H9 (cell line): ENCODE results near the gene PTCHD1. TPM values are rescaled to one million over a fixed set of nuclear protein-coding genes. Genes with fewer than 3 reads are reported as not detected.

Source experiments
- DNase-seq: peaks from one replicate; pipeline ENCODE4 v3.0.0-alpha.2; 2017
- H2AFZ ChIP-seq: one replicate; pipeline ENCODE4 v1.6.1; 2013; ENCODE audit warnings: mild to moderate bottlenecking, low read length, control low read depth, moderate library complexity
- H2AK5ac ChIP-seq: 2 replicates; pipeline ENCODE4 v1.6.1; 2013; ENCODE audit warnings: low read length, control low read depth, mixed read lengths; ENCODE audit not compliant: insufficient read length
- H2BK120ac ChIP-seq: one replicate; pipeline ENCODE4 v1.6.1; 2013; ENCODE audit warnings: low read depth, mild to moderate bottlenecking, low read length, control low read depth, inconsistent platforms; ENCODE audit not compliant: poor library complexity, severe bottlenecking
- H2BK12ac ChIP-seq: 2 replicates; pipeline ENCODE4 v1.6.1; 2013; ENCODE audit warnings: low read length, control low read depth, mixed read lengths, low read depth; ENCODE audit not compliant: insufficient read length
- H2BK15ac ChIP-seq: 2 replicates; pipeline ENCODE4 v1.6.1; 2013; ENCODE audit warnings: low read depth, low read length, control low read depth
- H2BK20ac ChIP-seq: one replicate; pipeline ENCODE4 v1.6.1; 2013; ENCODE audit warnings: low read depth, mild to moderate bottlenecking, low read length, control low read depth, inconsistent platforms; ENCODE audit not compliant: poor library complexity, severe bottlenecking
- H2BK5ac ChIP-seq: 2 replicates; pipeline ENCODE4 v1.6.1; 2013; ENCODE audit warnings: low read length, control low read depth, mixed read lengths; ENCODE audit not compliant: insufficient read length
- H3K14ac ChIP-seq: 2 replicates; pipeline ENCODE4 v1.6.1; 2013; ENCODE audit warnings: low read length, control low read depth; ENCODE audit not compliant: insufficient read depth
- H3K18ac ChIP-seq: 2 replicates; pipeline ENCODE4 v1.6.1; 2013; ENCODE audit warnings: low read depth, mild to moderate bottlenecking, mixed read lengths, low read length, control low read depth; ENCODE audit not compliant: insufficient read length
- H3K23ac ChIP-seq: 2 replicates; pipeline ENCODE4 v1.6.1; 2013; ENCODE audit warnings: low read length, control low read depth, mixed read lengths, low read depth; ENCODE audit not compliant: insufficient read length
- H3K23me2 ChIP-seq: 2 replicates; pipeline ENCODE4 v1.6.1; 2013; ENCODE audit warnings: low read depth, mild to moderate bottlenecking, mixed read lengths, low read length, control low read depth; ENCODE audit not compliant: insufficient read length, poor library complexity, severe bottlenecking
- H3K27ac ChIP-seq: 2 replicates; pipeline ENCODE4 v1.5.1; 2013; ENCODE audit warnings: low read length, control low read depth, mixed read lengths, low read depth; ENCODE audit not compliant: insufficient read length
- H3K27me3 ChIP-seq: 2 replicates; pipeline ENCODE4 v1.6.1; 2013; ENCODE audit warnings: low read length, control low read depth, inconsistent platforms; ENCODE audit not compliant: insufficient read depth
- H3K4ac ChIP-seq: 2 replicates; pipeline ENCODE4 v1.6.1; 2013; ENCODE audit warnings: low read depth, mild to moderate bottlenecking, control low read depth, inconsistent platforms, low read length, moderate library complexity
- H3K4me1 ChIP-seq: 2 replicates; pipeline ENCODE4 v1.6.1; 2013; ENCODE audit warnings: low read length, control low read depth, inconsistent platforms; ENCODE audit not compliant: insufficient read depth
- H3K4me2 ChIP-seq: 2 replicates; pipeline ENCODE4 v1.6.1; 2013; ENCODE audit warnings: low read length, control low read depth, mixed read lengths; ENCODE audit not compliant: insufficient read length, insufficient read depth
- H3K56ac ChIP-seq: 2 replicates; pipeline ENCODE4 v1.6.1; 2013; ENCODE audit warnings: low read depth, mild to moderate bottlenecking, mixed read lengths, low read length, control low read depth; ENCODE audit not compliant: insufficient read length
- H3K79me1 ChIP-seq: 2 replicates; pipeline ENCODE4 v1.6.1; 2013; ENCODE audit warnings: low read depth, mild to moderate bottlenecking, moderate library complexity, low read length, control low read depth, inconsistent platforms; ENCODE audit not compliant: insufficient read depth, poor library complexity, severe bottlenecking
- H3K79me2 ChIP-seq: 2 replicates; pipeline ENCODE4 v1.6.1; 2013; ENCODE audit warnings: low read length, control low read depth, inconsistent platforms; ENCODE audit not compliant: insufficient read depth
- H3K9ac ChIP-seq: 2 replicates; pipeline ENCODE4 v1.6.1; 2013; ENCODE audit warnings: low read length, control low read depth, mixed read lengths; ENCODE audit not compliant: insufficient read length; ENCODE audit errors: extremely low read depth
- H3K9me3 ChIP-seq: one replicate; pipeline ENCODE4 v1.6.1; 2013; ENCODE audit warnings: low read depth, low read length, inconsistent platforms; ENCODE audit not compliant: control insufficient read depth
- H3T11ph ChIP-seq: one replicate; pipeline ENCODE4 v1.6.1; 2013; ENCODE audit warnings: mild to moderate bottlenecking, low read length, control low read depth, inconsistent platforms
- H4K20me1 ChIP-seq: one replicate; pipeline ENCODE4 v1.6.1; 2013; ENCODE audit not compliant: control insufficient read depth, insufficient read length, insufficient read depth
- H4K5ac ChIP-seq: 2 replicates; pipeline ENCODE4 v1.6.1; 2013; ENCODE audit warnings: low read depth, mild to moderate bottlenecking, mixed read lengths, low read length, control low read depth; ENCODE audit not compliant: insufficient read length
- H4K8ac ChIP-seq: replicated peaks from 2 replicates; pipeline ENCODE4 v1.6.1; 2013; ENCODE audit warnings: low read length, control low read depth, mixed read lengths, low read depth; ENCODE audit not compliant: insufficient read length
- H4K91ac ChIP-seq: 2 replicates; pipeline ENCODE4 v1.6.1; 2013; ENCODE audit warnings: low read depth, mild to moderate bottlenecking, moderate library complexity, mixed read lengths, low read length, control low read depth; ENCODE audit not compliant: insufficient read length
- H3K27ac Mint-ChIP-seq, 3 experiments: 2 replicates in 2 of 3; 3 replicates in 1 of 3; pipeline ENCODE4 v1.8.0; 2020 to 2021; ENCODE audit warnings: mixed read lengths in 3 of 3, mild to moderate bottlenecking in 1 of 3, moderate library complexity in 1 of 3
- H3K27me3 Mint-ChIP-seq: 2 replicates; pipeline ENCODE4 v1.8.0; 2021; ENCODE audit warnings: low read depth, mild to moderate bottlenecking, moderate library complexity, mixed read lengths
- H3K36me3 Mint-ChIP-seq, 3 experiments: 2 replicates in 2 of 3; 3 replicates in 1 of 3; pipeline ENCODE4 v1.8.0; 2020 to 2021; ENCODE audit warnings: low read depth in 3 of 3, mixed read lengths in 3 of 3; ENCODE audit not compliant: insufficient read depth in 1 of 3
- H3K4me1 Mint-ChIP-seq, 2 experiments: 2 replicates each; pipeline ENCODE4 v1.8.0; 2020; ENCODE audit warnings: mixed read lengths in 2 of 2
- H3K4me3 Mint-ChIP-seq, 2 experiments: 2 replicates in 1 of 2; 3 replicates in 1 of 2; pipeline ENCODE4 v1.8.0; 2020 to 2021; ENCODE audit warnings: mild to moderate bottlenecking in 2 of 2, mixed read lengths in 2 of 2, moderate library complexity in 1 of 2
- H3K9me3 Mint-ChIP-seq, 2 experiments: 2 replicates in 1 of 2; 3 replicates in 1 of 2; pipeline ENCODE4 v1.8.0; 2020; ENCODE audit warnings: mild to moderate bottlenecking in 2 of 2, mixed read lengths in 2 of 2, moderate library complexity in 1 of 2
- WGBS: extraction: QIAGEN DNeasy Blood & Tissue Kit; methylation state at CpG from one replicate; pipeline ENCODE4 v1.1.7; 2013; ENCODE audit warnings: missing lambda C conversion rate, low lambda C conversion rate, mixed read lengths; ENCODE audit not compliant: insufficient read length; ENCODE audit errors: extremely low coverage; 5-methylcytosine and 5-hydroxymethylcytosine counted together
- total RNA-seq: library from RNA; stranded (reverse); gene quantifications from 2 replicates; pipeline ENCODE4 v1.2.1, GENCODE V29; 2021
- TF ChIP-seq, protein P1 (sequence below): fragments of 200-600 bp; sonication (generic); conservative IDR thresholded peaks from 3 replicates; pipeline ENCODE4 v1.8.0; 2021; ENCODE audit warnings: antibody characterized with exemption, mild to moderate bottlenecking

PTCHD1 gene
- total RNA-seq, 1 experiment from 2014 or later: 1.4 TPM

DNA sequence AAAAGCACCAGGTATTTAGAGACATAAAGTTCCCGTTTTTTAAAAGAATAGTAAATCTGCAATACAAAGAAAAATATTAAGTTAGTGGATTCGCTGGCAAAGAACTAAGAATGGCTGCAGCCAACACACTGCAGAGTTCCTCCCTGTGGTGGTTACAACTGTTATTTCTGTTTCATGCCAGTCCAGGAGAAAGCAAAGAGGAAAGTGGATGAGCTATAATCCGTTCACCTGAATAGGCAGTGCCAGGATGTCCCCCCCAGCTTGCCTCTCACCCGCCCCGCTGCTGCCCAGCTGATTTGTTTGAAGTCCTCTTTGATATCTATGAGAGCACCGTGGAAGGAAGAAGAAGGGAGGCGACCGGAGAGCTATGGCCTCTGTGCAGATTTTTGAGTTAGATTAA lies 63.9 kb downstream of the PTCHD1 start:
- Histone ChIP-seq H3K4me1 (no peaks in the 10 kb centered on the region; the same call in 1 of the 2 replicates), H3K9ac (no peak overlapping the region), H3K18ac (no peak overlapping the region), H4K91ac (no peak overlapping the region), H3K4ac (no peak overlapping the region), H3K79me2 (no peaks in the 10 kb centered on the region), H2BK5ac (no peak overlapping the region), H2BK12ac (no peak overlapping the region), H2BK20ac (no peak overlapping the region), H3K9me3 (no peaks in the 10 kb centered on the region), H2AFZ (no peak overlapping the region), H3K4me2 (no peak overlapping the region), H2BK15ac (no peak overlapping the region), H3K14ac (no peak overlapping the region), H3K23ac (no peak overlapping the region), H3K23me2 (no peaks in the 10 kb centered on the region), H4K20me1 (no peaks in the 10 kb centered on the region), H3K27me3 (no peaks in the 10 kb centered on the region), H3K79me1 (no peaks in the 10 kb centered on the region), H3K56ac (no peak overlapping the region), H4K5ac (no peak overlapping the region), H2AK5ac (no peak overlapping the region), H3K27ac (no peak overlapping the region), H4K8ac (no peak overlapping the region), H2BK120ac (no peak overlapping the region), H3T11ph (no peak overlapping the region)
- Mint-ChIP-seq H3K27ac (no peak overlapping the region), H3K9me3 (no peaks in the 10 kb centered on the region), H3K4me3 (no peak overlapping the region), H3K4me1 (peaks cover 5 to 9% of the 10 kb centered on the region in 2 experiments; a peak in 3 of 4 replicates), H3K27me3 (no peaks in the 10 kb centered on the region), H3K36me3 (no peaks in the 10 kb centered on the region)
- no peak for DNase-seq
- TF ChIP-seq, protein P1, sequence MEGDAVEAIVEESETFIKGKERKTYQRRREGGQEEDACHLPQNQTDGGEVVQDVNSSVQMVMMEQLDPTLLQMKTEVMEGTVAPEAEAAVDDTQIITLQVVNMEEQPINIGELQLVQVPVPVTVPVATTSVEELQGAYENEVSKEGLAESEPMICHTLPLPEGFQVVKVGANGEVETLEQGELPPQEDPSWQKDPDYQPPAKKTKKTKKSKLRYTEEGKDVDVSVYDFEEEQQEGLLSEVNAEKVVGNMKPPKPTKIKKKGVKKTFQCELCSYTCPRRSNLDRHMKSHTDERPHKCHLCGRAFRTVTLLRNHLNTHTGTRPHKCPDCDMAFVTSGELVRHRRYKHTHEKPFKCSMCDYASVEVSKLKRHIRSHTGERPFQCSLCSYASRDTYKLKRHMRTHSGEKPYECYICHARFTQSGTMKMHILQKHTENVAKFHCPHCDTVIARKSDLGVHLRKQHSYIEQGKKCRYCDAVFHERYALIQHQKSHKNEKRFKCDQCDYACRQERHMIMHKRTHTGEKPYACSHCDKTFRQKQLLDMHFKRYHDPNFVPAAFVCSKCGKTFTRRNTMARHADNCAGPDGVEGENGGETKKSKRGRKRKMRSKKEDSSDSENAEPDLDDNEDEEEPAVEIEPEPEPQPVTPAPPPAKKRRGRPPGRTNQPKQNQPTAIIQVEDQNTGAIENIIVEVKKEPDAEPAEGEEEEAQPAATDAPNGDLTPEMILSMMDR: no peak
- WGBS: no CpG with 5 or more reads among the region's 8 CpGs
